ENCODE data around the gene BIK.

The BIK gene

GRCh38 chr22:43160497-43161126, 50.1 kb downstream of the BIK start:
- DNase-seq, result no peak

DNA sequence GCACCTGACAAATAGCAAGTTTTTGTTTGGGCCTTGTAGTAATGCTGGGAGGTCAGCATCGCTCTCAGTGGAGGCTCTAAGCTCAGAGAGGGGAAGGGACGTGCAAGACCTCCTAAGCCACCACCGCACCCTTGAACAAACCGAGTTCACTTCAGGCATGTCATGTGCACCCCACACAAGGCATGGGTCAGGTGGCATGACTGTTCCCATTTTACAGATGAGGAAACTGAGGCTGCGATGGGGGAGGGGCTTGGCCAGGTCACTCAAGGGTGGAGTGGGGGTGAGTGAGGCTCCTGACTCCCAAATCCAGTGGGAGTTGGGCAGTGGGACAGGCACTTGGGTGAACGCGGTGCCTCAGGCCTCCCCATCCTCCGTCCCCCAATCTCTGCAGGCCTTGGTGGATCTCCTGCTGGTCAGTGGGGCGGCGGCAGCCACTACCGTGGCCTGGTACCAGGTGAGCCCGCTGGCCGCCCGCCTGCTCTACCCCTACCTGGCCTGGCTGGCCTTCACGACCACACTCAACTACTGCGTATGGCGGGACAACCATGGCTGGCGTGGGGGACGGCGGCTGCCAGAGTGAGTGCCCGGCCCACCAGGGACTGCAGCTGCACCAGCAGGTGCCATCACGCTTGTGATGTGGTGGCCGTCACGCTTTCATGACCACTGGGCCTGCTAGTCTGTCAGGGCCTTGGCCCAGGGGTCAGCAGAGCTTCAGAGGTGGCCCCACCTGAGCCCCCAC, 52.0 kb downstream of the BIK start:
- no peak for DNase-seq

GRCh38 chr22:43163241-43163795, 52.8 kb downstream of the BIK start:
- no peak for DNase-seq

DNA sequence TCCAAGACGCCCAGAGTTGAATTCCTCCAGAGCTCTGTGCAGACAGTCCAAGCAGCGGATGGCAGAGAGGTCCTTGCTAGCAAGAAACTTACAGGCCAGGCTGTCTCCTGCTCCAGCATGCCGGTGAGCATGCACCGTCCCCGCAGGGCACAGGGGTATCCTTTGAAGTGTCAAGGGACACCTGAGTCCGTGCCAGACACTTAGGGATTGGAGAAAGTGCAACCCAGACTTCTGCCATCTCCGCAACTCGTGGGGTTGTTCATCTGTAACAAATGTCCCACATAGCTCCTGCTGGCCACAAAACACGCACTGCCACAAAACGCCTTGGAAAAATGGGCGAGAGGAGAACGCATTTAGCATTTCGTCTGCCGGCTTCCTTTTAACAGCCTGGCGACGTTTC, 54.1 kb downstream of the BIK start:
- peak; percentile 29 for DNase-seq

GRCh38 chr22:43166132-43166930, 55.8 kb downstream of the BIK start:
- no peak for DNase-seq

GRCh38 chr22:43167001-43167589, 56.5 kb downstream of the BIK start:
- no peak for DNase-seq

- no peak for DNase-seq
Measured at GRCh38 chr22:43168471-43169309, 58.1 kb downstream of the BIK start.

- no peak for DNase-seq
Measured at GRCh38 chr22:43169310-43170130, 59.0 kb downstream of the BIK start.

DNA sequence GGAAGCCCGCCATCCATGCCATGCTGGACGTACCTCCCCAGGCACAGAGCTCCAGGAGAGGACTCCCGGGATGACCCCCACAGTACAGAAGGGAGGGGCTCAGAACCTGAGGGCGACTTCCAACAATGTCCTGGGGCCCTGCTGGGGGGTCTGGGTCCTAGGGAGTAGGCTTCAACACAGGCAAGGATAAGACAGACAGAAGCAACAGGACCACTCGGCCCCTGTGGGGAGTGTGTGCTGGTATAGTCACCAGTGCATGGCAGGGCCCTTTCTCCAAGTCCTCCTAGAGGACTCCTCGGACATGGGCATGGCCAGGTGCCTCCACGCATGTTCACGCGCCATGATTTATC, 59.6 kb downstream of the BIK start:
- no peak for DNase-seq

DNA sequence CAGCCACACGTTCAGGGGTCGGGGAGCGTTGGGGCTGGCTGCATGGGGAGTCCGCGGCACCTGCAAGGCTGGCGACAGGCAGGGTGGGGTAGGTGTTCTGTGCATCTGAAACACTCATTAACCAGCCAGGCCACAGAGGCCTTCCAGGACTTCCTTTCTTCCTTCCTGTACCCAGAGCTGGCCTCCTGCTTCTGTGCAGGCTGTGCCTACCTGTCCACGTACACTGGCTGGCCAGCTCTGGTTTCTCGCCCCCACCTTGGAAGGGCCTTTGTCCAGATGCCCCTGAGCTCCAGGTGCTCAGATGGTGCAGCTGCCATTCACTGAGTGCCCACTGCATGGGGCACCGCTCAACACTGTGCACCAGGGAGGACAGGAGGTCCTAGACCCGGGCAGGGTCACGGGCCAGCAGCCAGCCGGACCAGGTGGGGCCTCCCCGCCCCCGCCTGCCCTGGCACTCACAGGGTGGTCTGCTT, 60.5 kb downstream of the BIK start:
- DNase-seq, result no peak

- no peak for DNase-seq
Measured at GRCh38 chr22:43171607-43172006, 61.1 kb downstream of the BIK start.

GRCh38 chr22:43172191-43172590, 61.6 kb downstream of the BIK start:
- DNase-seq, result no peak

DNA sequence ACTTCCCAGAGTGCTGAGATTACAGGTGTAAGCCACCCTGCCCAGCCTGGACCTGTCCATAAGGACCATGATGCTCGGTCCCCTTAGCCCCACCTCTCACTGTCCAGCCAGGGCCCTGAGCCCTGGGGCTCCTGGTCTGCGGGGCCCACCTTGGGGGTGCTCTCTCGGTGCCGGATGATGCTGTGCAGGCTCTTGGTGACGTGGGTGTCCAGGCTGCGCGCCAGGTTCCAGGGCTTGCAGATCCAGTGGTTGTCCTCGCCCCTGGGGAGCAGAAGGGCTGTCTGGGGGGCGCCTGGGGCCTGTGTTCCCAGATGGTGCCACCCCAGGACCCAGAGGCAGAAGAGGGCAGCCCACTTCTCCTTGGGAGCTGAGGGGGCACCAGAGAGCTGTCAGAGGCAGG, 63.0 kb downstream of the BIK start:
- DNase-seq, result no peak

GRCh38 chr22:43173976-43174720, 63.6 kb downstream of the BIK start:
- DNase-seq, result no peak

DNA sequence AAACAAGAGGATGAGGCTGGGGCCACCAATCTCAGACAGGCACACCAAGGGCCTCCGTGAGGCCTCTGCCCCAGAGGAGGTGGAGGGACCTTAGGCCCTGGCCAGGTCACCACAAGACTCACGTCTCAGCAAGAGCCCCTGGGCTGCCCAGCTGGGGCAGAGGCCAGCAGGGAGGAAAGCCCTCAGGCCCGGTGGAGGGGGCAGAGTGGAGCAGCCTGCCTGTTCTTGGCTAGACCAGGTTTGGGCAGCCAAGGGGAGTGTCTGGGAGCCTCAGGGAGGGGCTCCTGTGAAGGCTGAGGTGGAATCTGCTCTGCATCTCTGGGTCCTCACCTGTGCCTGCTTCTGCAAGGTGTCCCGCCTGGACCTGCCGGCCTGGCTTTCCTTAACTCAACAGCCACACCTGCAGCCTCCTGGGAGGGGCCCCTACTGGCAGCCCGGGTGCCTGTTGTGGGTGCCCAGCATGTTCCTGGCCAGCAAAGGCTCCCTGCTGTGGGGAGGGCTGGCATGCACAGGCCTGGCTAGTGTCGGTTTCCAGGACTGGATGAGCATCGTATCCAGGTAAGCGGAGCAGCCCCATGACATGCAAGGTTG, 64.5 kb downstream of the BIK start:
- DNase-seq, result no peak

DNA sequence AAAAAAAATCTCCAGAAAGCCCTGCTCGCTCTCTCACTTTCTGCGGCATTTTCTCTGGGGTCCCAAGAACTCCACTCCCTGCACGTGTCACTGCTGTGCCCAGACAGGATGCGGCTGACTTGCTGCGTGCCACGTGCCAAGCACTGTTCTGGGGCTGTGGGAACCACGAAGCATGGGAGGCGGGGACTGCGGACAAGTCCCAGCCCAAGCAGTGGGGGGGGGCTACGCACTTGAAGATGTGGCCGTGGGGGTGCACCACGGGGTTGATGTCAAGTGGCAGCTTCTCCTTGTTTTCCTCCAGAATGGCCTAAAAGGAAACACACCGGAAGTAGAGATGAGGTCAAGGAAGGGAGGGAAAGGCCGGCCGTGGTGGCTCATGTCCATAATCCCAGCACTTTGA, 65.5 kb downstream of the BIK start:
- DNase-seq, result no peak

DNA sequence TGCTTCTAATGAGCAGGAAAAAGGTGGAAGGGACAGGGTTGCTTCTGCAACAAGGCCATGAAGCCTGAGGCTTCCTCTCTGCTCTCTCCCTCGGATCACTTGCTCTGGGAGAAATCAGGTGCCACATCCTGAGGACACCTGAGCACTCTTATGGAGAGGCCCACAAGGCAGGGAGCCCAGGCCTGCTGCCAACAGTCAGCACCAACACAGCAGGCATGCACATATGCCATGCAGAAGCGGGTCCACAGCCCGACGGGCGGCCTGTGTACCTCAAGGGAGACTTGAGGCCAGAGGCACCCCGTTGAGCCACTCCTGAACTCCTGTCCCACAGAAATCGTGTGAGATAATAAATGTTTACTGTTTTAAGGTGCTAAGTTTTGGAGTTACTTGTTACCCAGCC, 66.9 kb downstream of the BIK start:
- DNase-seq, result no peak
